AG09309 (cell line): ENCODE data around the gene TBL1X.

ENCODE experiments used
- DNase-seq: peaks from one replicate; pipeline ENCODE4 v3.0.0-alpha.2; 2010; ENCODE audit warnings: low read depth
- H3K4me3 ChIP-seq: 2 replicates; pipeline ENCODE4 v1.5.1; 2011; ENCODE audit warnings: mild to moderate bottlenecking, low read depth, low read length, moderate library complexity; ENCODE audit not compliant: control insufficient read depth
- TF ChIP-seq, protein P1 (sequence below): IDR thresholded peaks from 2 replicates; pipeline ENCODE4 v1.5.1; 2011; ENCODE audit warnings: mild to moderate bottlenecking, low read depth, low read length, inconsistent platforms; ENCODE audit not compliant: insufficient read depth, control insufficient read depth; ENCODE audit errors: missing control alignments

TBL1X gene

DNA sequence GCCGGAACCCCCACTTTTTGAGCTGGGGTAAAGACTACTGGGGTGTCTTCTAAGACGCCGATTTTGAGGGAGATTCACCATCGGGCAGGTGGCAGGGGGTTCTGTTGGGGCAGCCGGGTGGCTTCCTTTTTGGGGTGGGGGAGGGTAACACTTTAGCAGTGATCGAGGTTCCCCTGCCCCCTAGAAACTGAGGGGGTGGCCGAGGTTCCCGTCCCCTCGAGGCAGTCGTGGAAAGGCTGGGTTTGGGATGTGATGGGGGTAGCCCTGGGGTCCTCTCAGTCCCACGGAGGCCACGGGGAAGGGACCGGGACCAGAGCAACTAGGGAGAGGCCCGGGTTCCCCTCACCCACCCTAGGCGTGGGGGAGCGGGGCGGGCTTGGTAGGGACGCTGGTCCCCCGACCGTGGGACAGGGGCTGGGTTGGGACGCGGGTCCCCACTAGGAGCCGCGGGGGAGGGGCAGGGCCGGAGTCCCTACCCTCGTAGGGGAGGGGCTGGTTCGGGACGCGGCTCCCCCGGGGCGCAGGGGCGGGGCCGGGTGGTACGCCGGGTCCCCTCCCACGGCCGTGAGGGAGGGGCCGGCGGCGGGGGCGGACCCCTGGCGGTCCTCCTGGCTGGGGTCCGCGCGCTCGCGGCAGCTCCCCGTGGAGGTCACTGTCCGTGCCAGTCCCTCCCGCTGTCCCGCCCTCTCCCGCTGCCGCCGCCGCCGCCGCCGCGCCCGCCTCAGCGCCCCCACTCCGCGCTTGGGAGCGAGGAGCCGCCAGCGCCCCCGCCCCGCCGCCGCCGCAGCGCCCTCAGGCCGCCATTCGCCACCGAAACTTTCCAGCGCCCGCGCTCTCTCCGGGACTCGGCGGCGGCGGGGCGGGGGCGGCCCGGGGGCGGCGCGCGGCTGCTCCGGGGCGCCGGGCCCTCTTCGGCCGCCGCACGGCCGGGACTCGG lies at the start of gene TBL1X:
TSS of gene TBL1X (plus strand) at position 624 of the 937 bp plus-strand sequence. CDS start 188,529 bp downstream, outside the sequence.
- peak within 1 kb of the TSS; percentile 76 for H3K4me3 ChIP-seq
- TF ChIP-seq, protein P1, sequence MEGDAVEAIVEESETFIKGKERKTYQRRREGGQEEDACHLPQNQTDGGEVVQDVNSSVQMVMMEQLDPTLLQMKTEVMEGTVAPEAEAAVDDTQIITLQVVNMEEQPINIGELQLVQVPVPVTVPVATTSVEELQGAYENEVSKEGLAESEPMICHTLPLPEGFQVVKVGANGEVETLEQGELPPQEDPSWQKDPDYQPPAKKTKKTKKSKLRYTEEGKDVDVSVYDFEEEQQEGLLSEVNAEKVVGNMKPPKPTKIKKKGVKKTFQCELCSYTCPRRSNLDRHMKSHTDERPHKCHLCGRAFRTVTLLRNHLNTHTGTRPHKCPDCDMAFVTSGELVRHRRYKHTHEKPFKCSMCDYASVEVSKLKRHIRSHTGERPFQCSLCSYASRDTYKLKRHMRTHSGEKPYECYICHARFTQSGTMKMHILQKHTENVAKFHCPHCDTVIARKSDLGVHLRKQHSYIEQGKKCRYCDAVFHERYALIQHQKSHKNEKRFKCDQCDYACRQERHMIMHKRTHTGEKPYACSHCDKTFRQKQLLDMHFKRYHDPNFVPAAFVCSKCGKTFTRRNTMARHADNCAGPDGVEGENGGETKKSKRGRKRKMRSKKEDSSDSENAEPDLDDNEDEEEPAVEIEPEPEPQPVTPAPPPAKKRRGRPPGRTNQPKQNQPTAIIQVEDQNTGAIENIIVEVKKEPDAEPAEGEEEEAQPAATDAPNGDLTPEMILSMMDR = no peak
- no peak for DNase-seq

DNA sequence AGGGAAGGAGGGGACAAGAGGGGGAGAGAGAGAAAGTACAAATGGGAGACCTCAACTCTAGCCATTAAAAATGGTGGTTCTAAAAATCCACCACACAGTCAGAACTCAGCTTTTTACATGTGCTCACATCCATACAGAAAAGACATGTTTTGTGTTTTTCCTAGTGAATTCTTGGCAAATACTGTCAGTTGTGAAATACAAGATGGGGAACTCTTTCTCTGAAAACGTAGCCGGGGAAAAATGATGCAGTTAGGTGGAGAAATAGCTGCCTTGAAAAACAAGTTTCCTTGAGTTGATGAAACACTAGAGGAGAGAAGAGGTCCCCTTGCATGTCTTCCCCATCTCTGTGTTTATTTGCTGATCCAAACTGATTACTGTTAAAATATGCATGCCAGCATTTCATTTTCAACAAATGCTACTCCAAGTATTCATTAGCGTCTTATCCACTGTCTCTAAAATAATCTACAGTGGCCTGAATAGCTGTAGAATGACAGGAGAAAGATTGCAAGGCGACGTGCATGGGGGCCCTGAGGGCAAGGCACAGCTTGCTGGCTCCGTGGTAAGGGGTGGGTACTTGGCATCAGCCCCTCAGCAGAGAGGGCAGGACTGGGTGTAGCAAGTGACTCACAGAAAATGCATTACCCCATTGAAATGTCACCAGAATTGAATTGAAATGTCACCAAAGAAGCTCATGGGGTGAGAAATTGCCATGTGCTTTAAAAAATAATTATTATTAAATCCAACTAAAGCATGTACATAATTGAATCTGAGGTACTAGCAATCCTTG lies 48.1 kb upstream of the TBL1X start:
- peak; percentile 4 for DNase-seq
- TF ChIP-seq, protein P1 = no peak

DNA sequence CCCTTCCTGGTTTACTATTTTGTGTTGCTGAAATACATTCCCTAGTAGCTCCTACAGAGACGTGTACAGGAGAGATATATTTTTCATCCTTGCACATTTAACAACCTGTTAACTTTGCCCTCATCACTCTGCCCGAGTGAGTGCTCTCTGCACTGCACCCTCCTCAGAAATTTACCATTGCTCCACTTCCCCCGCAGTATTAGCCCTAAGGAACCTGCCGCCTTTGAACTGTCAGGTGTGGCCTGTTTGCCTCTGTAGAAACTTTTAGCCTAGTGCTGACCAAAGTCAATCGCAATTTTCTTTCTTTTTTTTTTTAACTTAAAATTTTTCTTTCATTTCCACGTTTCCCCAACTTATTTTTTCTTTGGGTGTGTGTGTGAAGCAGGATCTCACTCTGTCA lies 46.6 kb upstream of the TBL1X start:
- TF ChIP-seq, protein P1 = no peak
- no peak for DNase-seq

More for the DNA sequence above, 48.1 kb upstream of the TBL1X start:
- H3K4me3 ChIP-seq = no peak overlapping the region

DNA sequence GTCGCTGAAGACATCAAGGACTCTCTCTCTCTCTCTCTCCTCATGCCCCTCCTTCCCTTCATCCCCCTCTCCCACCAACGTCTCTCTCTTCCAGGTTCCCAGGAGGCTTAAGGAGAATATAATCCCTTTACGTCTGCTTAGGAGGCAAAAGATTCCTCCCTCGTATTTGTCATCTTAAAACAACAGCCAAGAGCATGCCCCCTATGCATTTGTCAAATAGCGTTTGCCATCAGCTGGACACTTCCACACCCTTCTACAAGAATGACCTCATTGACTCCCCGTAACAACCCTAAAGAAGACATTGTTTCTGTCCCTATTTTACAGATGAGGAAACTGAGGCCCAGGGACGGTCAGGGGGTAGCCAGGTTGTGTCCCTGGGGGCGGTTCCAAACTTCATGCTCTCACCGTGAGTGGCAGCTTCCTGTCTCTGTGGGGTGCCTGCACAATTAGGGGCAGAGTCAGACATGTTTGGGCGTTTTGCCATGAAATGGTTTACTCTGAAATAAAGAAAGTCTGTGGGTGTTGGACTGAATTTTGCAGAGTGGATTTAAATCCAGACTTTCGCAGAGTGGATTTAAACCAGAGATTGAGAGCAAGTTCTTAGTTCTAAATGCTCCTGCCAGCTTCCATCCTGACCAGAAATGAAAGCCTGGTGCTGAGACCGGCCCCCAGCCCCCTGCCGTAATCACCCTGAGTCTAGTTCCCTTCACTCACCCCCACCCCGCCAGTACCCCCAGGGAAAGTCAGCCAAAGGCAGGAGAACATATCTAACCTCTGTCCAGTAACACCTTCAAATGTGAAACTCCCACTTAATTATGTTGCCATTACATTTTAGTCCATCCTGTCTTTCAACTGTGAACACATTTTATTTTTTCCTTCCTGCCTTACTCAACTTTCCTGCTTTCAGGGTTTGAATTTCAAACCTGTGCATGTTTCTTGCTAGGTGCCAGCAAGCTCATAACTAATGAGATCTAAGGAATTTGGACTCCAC lies 44.3 kb upstream of the TBL1X start:
- H3K4me3 ChIP-seq = no peak overlapping the region
- DNase-seq = no peak
- TF ChIP-seq, protein P1 = no peak

More for the DNA sequence above, 46.6 kb upstream of the TBL1X start:
- no peak overlapping the region for H3K4me3 ChIP-seq

DNA sequence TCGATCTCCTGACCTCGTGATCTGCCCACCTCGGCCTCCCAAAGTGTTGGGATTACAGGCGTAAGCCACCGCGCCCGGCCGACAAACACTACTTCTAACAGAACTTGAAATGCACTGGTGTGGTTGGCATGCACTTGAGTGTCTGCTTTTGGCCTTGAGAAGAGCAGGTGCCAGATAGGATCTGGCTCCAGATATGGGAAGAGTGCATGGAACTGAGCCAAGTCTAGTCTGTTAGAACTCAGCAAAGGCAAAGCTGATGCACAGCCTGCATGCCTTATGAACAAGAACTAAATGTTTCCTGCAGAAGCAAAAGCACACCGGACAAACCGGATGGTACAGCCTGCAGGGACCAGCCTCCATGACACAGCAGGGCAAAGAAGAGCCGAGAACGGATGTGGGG lies 35.1 kb upstream of the TBL1X start:
- no peak for DNase-seq
- TF ChIP-seq, protein P1 = no peak

More for the DNA sequence above, 35.1 kb upstream of the TBL1X start:
- H3K4me3 ChIP-seq = no peak overlapping the region
